T-helper 2 cell (primary cell): ENCODE results near the gene KDM7A.
"Not testable (repeated sequence)": the region's sequence is repeated elsewhere in the genome, so short reads cannot be mapped to it uniquely, and the experiment has no call there.

Experiments
- DNase-seq, 5 experiments: peaks; one replicate each; pipeline versions ENCODE4 v3.0.0 to v3.0.0-alpha.2; 2012 to 2022

The KDM7A gene

GRCh38 chr7:140200061-140200989 lies 23.5 kb upstream of the KDM7A start:
- DNase-seq = no peak

GRCh38 chr7:140197938-140198337 lies 21.2 kb upstream of the KDM7A start:
- DNase-seq = no peak

GRCh38 chr7:140197218-140197890 lies 20.6 kb upstream of the KDM7A start:
- DNase-seq = no peak

GRCh38 chr7:140196361-140197217 lies 19.8 kb upstream of the KDM7A start:
- no peak for DNase-seq

GRCh38 chr7:140195859-140196258 lies 19.1 kb upstream of the KDM7A start:
- no peak for DNase-seq

GRCh38 chr7:140192620-140193019 lies 15.8 kb upstream of the KDM7A start:
- DNase-seq = no peak

- no peak for DNase-seq
Measured at GRCh38 chr7:140192176-140192575, 15.4 kb upstream of the KDM7A start.

GRCh38 chr7:140190588-140190987 lies 13.8 kb upstream of the KDM7A start:
- DNase-seq = no peak

GRCh38 chr7:140189917-140190316 lies 13.1 kb upstream of the KDM7A start:
- DNase-seq = no peak

- DNase-seq = no peak
Measured at GRCh38 chr7:140182917-140183316, 6.1 kb upstream of the KDM7A start.

- DNase-seq = no peak
Measured at GRCh38 chr7:140179339-140179738, 2.6 kb upstream of the KDM7A start.

- DNase-seq = peak in 3 of 5 experiments; percentile 16 to 36 (median 17)
Measured at GRCh38 chr7:140176122-140176701, 571 bp downstream of the KDM7A start.

GRCh38 chr7:140175221-140176121 lies 1.3 kb downstream of the KDM7A start:
- peak; percentile 61 to 99 (median 87) for DNase-seq

- no peak for DNase-seq
Measured at GRCh38 chr7:140174217-140174616, 2.6 kb downstream of the KDM7A start.

- no peak for DNase-seq
Measured at GRCh38 chr7:140170375-140170774, 6.4 kb downstream of the KDM7A start.

GRCh38 chr7:140168816-140169215 lies 8.0 kb downstream of the KDM7A start:
- DNase-seq = no peak

GRCh38 chr7:140165422-140165821 lies 11.4 kb downstream of the KDM7A start:
- no peak for DNase-seq

GRCh38 chr7:140162081-140162480 lies 14.7 kb downstream of the KDM7A start:
- not testable (repeated sequence) for DNase-seq

- DNase-seq = no peak
Measured at GRCh38 chr7:140161047-140161446, 15.7 kb downstream of the KDM7A start.

- no peak for DNase-seq
Measured at GRCh38 chr7:140160308-140160707, 16.5 kb downstream of the KDM7A start.

GRCh38 chr7:140159497-140159896 lies 17.3 kb downstream of the KDM7A start:
- no peak for DNase-seq
